Measurements from ENCODE around the gene NMNAT2.

- TF ChIP-seq, protein P1, sequence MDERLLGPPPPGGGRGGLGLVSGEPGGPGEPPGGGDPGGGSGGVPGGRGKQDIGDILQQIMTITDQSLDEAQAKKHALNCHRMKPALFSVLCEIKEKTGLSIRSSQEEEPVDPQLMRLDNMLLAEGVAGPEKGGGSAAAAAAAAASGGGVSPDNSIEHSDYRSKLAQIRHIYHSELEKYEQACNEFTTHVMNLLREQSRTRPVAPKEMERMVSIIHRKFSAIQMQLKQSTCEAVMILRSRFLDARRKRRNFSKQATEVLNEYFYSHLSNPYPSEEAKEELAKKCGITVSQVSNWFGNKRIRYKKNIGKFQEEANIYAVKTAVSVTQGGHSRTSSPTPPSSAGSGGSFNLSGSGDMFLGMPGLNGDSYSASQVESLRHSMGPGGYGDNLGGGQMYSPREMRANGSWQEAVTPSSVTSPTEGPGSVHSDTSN (CRISPR knock-in tag; IDR thresholded peaks at IDR 0.05) = no peak
- TF ChIP-seq ZUFSP (CRISPR knock-in tag; IDR thresholded peaks at IDR 0.05; ENCODE audit: borderline replicate concordance) (no peak), RAD21 (CRISPR knock-in tag; IDR thresholded peaks at IDR 0.05) (no peak), SETDB1 (CRISPR knock-in tag; IDR thresholded peaks at IDR 0.05; ENCODE audit: borderline replicate concordance) (no peak), EZH2 (conservative IDR thresholded peaks at IDR 0.05; ENCODE audit: low read depth, low read length) (no peak), ZNF549 (CRISPR knock-in tag; IDR thresholded peaks at IDR 0.05) (no peak), HNRNPUL1 (IDR thresholded peaks at IDR 0.05; ENCODE audit: low read depth, low read length) (no peak)
These were observed 113.6 kb downstream of the NMNAT2 start for GRCh38 chr1:183304440-183305107.

All from HepG2 (cell line).